NCI-H1048 (cell line): ENCODE data around the gene CNTD1.
"Not testable (repeated sequence)": the region's sequence is repeated elsewhere in the genome, so short reads cannot be mapped to it uniquely, and the experiment has no call there.

Experiments used
- DNase-seq: peaks from one replicate; lab custom pipeline; 2025; lab: John Stamatoyannopoulos, UW

Gene CNTD1

GRCh38 chr17:42846594-42847280, 48.1 kb downstream of the CNTD1 start:
- no peak for DNase-seq

- DNase-seq, result no peak
Observed at GRCh38 chr17:42848093-42848492, 49.4 kb downstream of the CNTD1 start.

- DNase-seq, result no peak
Observed at GRCh38 chr17:42849031-42849430, 50.4 kb downstream of the CNTD1 start.

GRCh38 chr17:42849451-42850181, 51.0 kb downstream of the CNTD1 start:
- no peak for DNase-seq

- DNase-seq, result no peak
Observed at GRCh38 chr17:42850954-42851353, 52.3 kb downstream of the CNTD1 start, which contains the start of gene AOC3. Gene AOC3, plus strand, starts transcription at chr17:42851199. Its CDS starts 145 bp downstream, at chr17:42851344.

GRCh38 chr17:42851371-42852240, 52.9 kb downstream of the CNTD1 start:
- not testable (repeated sequence) for DNase-seq

- DNase-seq, result no peak
Observed at GRCh38 chr17:42852351-42852750, 53.7 kb downstream of the CNTD1 start.

- DNase-seq, result no peak
Observed at GRCh38 chr17:42853004-42853403, 54.3 kb downstream of the CNTD1 start.

- DNase-seq, result no peak
Observed at GRCh38 chr17:42853597-42853967, 54.9 kb downstream of the CNTD1 start.

GRCh38 chr17:42853968-42854790, 55.5 kb downstream of the CNTD1 start:
- DNase-seq, result no peak

- no peak for DNase-seq
Observed at GRCh38 chr17:42855048-42855596, 56.5 kb downstream of the CNTD1 start.

- DNase-seq, result not testable (repeated sequence)
Observed at GRCh38 chr17:42856093-42856492, 57.4 kb downstream of the CNTD1 start.

GRCh38 chr17:42856516-42856915, 57.9 kb downstream of the CNTD1 start:
- DNase-seq, result not testable (repeated sequence)

GRCh38 chr17:42857389-42857788, 58.7 kb downstream of the CNTD1 start:
- no peak for DNase-seq
